ENCODE data around the gene BAD. TPM values are rescaled to one million over a fixed set of nuclear protein-coding genes. Genes with fewer than 3 reads are reported as not detected.

BAD gene
- total RNA-seq, 2 donors from 2014 or later = 21.5 to 38.5 TPM

GRCh38 chr11:64235437-64236161 lies 48.9 kb downstream of the BAD start:
- peaks cover 40% of the 10 kb centered on the region for H3K36me3 Mint-ChIP-seq (ENCODE audit: low read depth)
- H3K9me3 Mint-ChIP-seq = no peaks in the 10 kb centered on the region
- H3K4me3 Mint-ChIP-seq = peak overlapping the region; percentile 87
- no peaks in the 10 kb centered on the region for H3K27me3 Mint-ChIP-seq
- ATAC-seq (replicated peaks) = no peak
- peak overlapping the region; percentile 87 for H3K27ac Mint-ChIP-seq
- H3K4me1 Mint-ChIP-seq = peaks cover 23% of the 10 kb centered on the region

- Mint-ChIP-seq H3K27me3 (no peaks in the 10 kb centered on the region), H3K9me3 (no peaks in the 10 kb centered on the region), H3K36me3 (ENCODE audit: low read depth) (peaks cover 36% of the 10 kb centered on the region), H3K4me1 (peaks cover 18% of the 10 kb centered on the region), H3K27ac (peak overlapping the region; percentile 87), H3K4me3 (peak overlapping the region; percentile 87)
- ATAC-seq (replicated peaks) = peak; percentile 51
Observed at GRCh38 chr11:64234647-64235379, 49.7 kb downstream of the BAD start.

GRCh38 chr11:64233913-64234586 lies 50.4 kb downstream of the BAD start, which contains the start of gene VEGFB:
TSS of gene VEGFB (plus strand) at chr11:64234584. CDS start at chr11:64234834, 250 bp downstream.
- Mint-ChIP-seq H3K36me3 (ENCODE audit: low read depth) (peaks cover 41% of the 10 kb centered on the region), H3K27ac (peak within 1 kb of the TSS; percentile 87), H3K4me3 (peak within 1 kb of the TSS; percentile 91), H3K27me3 (no peaks in the 10 kb centered on the region), H3K9me3 (no peaks in the 10 kb centered on the region), H3K4me1 (peaks cover 18% of the 10 kb centered on the region)
- peak; percentile 55 for ATAC-seq (replicated peaks)

GRCh38 chr11:64232967-64233315 lies 51.5 kb downstream of the BAD start:
- no peaks in the 10 kb centered on the region for H3K9me3 Mint-ChIP-seq
- H3K4me3 Mint-ChIP-seq = peak overlapping the region; percentile 91
- H3K36me3 Mint-ChIP-seq (ENCODE audit: low read depth) = peaks cover 46% of the 10 kb centered on the region
- H3K4me1 Mint-ChIP-seq = peaks cover 18% of the 10 kb centered on the region
- H3K27ac Mint-ChIP-seq = no peak overlapping the region
- no peaks in the 10 kb centered on the region for H3K27me3 Mint-ChIP-seq
- no peak for ATAC-seq (replicated peaks)

- Mint-ChIP-seq H3K9me3 (no peaks in the 10 kb centered on the region), H3K27ac (peak overlapping the region; percentile 63), H3K4me1 (peaks cover 14% of the 10 kb centered on the region), H3K27me3 (no peaks in the 10 kb centered on the region), H3K4me3 (peak overlapping the region; percentile 91), H3K36me3 (ENCODE audit: low read depth) (peaks cover 46% of the 10 kb centered on the region)
- no peak for ATAC-seq (replicated peaks)
Observed at GRCh38 chr11:64232182-64232966, 52.1 kb downstream of the BAD start.

DNA sequence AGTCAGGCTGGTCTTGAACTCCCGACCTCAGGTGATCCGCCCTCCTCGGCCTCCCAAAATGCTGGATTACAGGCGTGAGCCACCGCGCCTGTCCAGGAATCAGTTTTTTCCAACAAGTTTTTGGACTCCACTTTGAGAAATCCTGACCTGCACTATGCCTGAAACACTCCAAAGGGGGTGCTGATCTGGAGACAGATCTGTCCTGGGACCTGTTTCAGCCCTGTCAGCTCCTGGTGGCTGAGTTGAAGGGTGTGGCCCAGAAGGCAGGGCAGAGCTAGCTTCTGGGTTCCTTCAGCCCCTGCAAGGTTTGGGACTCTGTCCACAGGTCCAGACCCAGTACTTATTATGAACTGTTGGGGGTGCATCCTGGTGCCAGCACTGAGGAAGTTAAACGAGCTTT lies 52.9 kb downstream of the BAD start:
- Mint-ChIP-seq H3K4me3 (peak overlapping the region; percentile 91), H3K27me3 (no peaks in the 10 kb centered on the region), H3K27ac (peak overlapping the region; percentile 63), H3K9me3 (no peaks in the 10 kb centered on the region), H3K4me1 (peaks cover 10% of the 10 kb centered on the region), H3K36me3 (ENCODE audit: low read depth) (peaks cover 44% of the 10 kb centered on the region)
- no peak for ATAC-seq (replicated peaks)

DNA sequence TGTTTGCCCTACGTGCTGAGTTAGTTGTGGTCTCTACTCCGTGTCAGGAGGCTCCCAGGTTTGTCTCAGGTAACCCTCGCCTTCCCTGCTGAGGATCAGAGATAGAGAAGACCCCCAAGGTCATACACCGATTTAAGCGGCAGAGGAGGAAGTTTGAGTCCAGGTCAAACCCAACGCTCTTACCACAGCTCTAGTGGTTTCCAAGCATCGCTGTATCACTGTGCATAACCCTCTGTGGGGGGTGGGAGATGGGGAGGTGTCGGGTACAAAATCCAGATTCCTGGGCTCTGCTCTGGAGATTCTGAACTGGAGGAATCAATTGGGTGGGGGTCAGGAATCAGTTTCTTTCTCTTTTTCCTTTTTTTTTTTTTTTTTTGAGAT lies 53.5 kb downstream of the BAD start:
- Mint-ChIP-seq H3K4me1 (peaks cover 10% of the 10 kb centered on the region), H3K27me3 (no peaks in the 10 kb centered on the region), H3K27ac (no peak overlapping the region), H3K36me3 (ENCODE audit: low read depth) (peaks cover 47% of the 10 kb centered on the region), H3K4me3 (peak overlapping the region; percentile 91), H3K9me3 (no peaks in the 10 kb centered on the region)
- no peak for ATAC-seq (replicated peaks)

- Mint-ChIP-seq H3K4me1 (peaks cover 8% of the 10 kb centered on the region), H3K27me3 (no peaks in the 10 kb centered on the region), H3K36me3 (ENCODE audit: low read depth) (peaks cover 43% of the 10 kb centered on the region), H3K9me3 (no peaks in the 10 kb centered on the region), H3K4me3 (peak within 1 kb of the TSS; percentile 91), H3K27ac (peak within 1 kb of the TSS; percentile 46)
- peak; percentile 54 for ATAC-seq (replicated peaks)
Observed at GRCh38 chr11:64230171-64230984, 54.1 kb downstream of the BAD start, which contains the start of gene DNAJC4. TSS of gene DNAJC4 (plus strand) at chr11:64230548. CDS start at chr11:64230855, 307 bp downstream.

DNA sequence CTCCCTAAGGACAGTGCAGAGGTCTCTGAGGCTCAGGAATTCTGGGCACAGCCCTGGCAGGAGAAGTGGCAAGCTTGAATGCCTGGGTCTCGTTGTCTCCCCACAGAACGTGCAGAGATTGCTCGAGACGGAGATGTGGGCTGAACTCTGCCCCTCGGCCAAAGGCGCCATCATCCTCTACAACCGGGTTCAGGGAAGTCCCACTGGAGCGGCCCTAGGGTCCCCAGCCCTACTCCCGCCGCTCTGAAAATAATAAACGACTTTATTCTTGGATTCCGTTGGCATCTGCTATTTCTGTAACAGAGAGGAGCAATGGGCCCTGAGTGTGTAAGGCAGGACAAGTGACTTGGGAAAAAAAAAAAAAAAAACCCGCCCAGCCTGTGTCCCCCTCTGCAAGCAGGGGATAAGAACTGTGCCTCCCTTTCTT lies 54.7 kb downstream of the BAD start:
- Mint-ChIP-seq H3K27me3 (no peaks in the 10 kb centered on the region), H3K4me3 (peak overlapping the region; percentile 91), H3K9me3 (no peaks in the 10 kb centered on the region), H3K36me3 (ENCODE audit: low read depth) (peaks cover 38% of the 10 kb centered on the region), H3K4me1 (peaks cover 5% of the 10 kb centered on the region), H3K27ac (peak overlapping the region; percentile 46)
- ATAC-seq (replicated peaks) = no peak

DNA sequence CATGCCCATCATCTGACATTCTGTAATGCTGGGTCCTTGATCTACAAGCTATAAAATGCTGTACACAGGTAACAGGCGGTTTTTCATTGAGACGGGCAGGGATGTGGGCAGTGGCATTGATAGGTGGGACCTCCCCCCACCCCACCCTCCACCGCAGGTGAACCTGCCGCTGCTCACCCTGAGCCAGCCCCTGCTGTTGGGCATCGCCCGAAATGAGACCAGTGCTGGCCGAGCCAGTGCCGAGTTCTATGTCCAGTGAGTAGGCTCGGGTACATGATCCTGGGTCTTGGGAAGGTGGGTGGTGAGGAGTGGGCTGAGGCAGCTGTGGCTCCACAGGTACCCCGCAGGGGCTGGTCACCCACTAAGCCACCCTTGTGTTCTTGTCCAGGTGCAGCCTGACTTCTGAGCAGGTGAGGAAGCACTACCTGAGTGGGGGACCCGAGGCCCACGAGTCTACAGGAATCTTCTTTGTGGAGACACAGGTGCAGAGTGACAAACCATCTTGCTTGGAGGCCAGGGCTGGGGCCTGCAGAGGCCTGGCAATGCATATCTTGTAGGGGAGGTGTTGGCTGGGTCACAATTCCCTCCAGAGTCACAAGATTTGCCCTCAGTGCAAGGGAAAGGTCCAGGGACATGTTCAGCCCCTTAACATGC lies 55.2 kb downstream of the BAD start:
- no peaks in the 10 kb centered on the region for H3K27me3 Mint-ChIP-seq
- peak overlapping the region; percentile 91 for H3K4me3 Mint-ChIP-seq
- H3K27ac Mint-ChIP-seq = peak overlapping the region; percentile 46
- peaks cover 5% of the 10 kb centered on the region for H3K4me1 Mint-ChIP-seq
- peaks cover 38% of the 10 kb centered on the region for H3K36me3 Mint-ChIP-seq (ENCODE audit: low read depth)
- no peaks in the 10 kb centered on the region for H3K9me3 Mint-ChIP-seq
- no peak for ATAC-seq (replicated peaks)

DNA sequence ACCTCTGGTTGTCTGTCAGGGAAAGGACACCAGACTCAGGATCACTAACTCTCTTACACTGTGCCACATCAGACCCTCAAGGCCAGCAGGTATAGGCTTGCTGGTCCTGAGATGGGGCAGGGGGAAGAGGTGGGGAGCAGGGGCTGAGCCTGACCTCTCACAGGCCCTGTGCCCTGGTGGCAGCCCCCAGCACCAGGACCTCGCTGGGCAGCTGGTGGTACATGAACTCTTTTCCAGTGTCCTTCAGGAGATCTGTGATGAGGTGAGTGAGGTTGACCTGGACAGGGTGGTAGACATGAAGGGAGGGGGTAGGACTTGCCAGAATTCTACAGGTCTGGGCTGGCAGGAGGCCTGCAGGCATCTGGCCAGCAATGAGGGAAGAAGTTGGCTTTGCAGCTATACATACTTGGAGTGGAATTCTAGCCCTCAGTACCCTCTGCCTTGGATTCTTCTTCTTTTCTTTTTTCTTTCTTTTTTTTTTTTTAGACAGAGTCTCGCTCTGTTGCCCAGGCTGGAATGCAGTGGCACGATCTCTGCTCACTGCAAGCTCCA lies 57.0 kb downstream of the BAD start:
- Mint-ChIP-seq H3K36me3 (ENCODE audit: low read depth) (peaks cover 49% of the 10 kb centered on the region), H3K27ac (peak overlapping the region; percentile 85), H3K27me3 (no peaks in the 10 kb centered on the region), H3K4me3 (peak overlapping the region; percentile 91), H3K4me1 (peaks cover 5% of the 10 kb centered on the region), H3K9me3 (no peaks in the 10 kb centered on the region)
- ATAC-seq (replicated peaks) = no peak

- Mint-ChIP-seq H3K4me1 (no peaks in the 10 kb centered on the region), H3K4me3 (peak overlapping the region; percentile 91), H3K36me3 (ENCODE audit: low read depth) (peaks cover 58% of the 10 kb centered on the region), H3K27ac (peak overlapping the region; percentile 85), H3K9me3 (no peaks in the 10 kb centered on the region), H3K27me3 (no peaks in the 10 kb centered on the region)
- ATAC-seq (replicated peaks) = peak; percentile 66
Observed at GRCh38 chr11:64226507-64227051, 57.9 kb downstream of the BAD start.

All from activated T-helper 17 cell treated with anti-CD3 and anti-CD28 coated beads, Interleukin-2, amount 50 U/mL, for 72 hours (primary cell).